Fibroblast of skin of back (primary cell): ENCODE measurements around the gene SHC1. TPM values are rescaled to one million over a fixed set of nuclear protein-coding genes. Genes with fewer than 3 reads are reported as not detected.

Experiments
- DNase-seq: peaks from one replicate; pipeline ENCODE4 v3.0.0-alpha.2; 2013
- polyA plus RNA-seq, 2 experiments: library from polyadenylated mRNA; unstranded; fragments of 120-200 nt; gene quantifications; one replicate each; pipeline ENCODE4 v1.2.1, GENCODE V29; 2013; ENCODE audit not compliant: insufficient read length in 2 of 2

The SHC1 gene, protein sequence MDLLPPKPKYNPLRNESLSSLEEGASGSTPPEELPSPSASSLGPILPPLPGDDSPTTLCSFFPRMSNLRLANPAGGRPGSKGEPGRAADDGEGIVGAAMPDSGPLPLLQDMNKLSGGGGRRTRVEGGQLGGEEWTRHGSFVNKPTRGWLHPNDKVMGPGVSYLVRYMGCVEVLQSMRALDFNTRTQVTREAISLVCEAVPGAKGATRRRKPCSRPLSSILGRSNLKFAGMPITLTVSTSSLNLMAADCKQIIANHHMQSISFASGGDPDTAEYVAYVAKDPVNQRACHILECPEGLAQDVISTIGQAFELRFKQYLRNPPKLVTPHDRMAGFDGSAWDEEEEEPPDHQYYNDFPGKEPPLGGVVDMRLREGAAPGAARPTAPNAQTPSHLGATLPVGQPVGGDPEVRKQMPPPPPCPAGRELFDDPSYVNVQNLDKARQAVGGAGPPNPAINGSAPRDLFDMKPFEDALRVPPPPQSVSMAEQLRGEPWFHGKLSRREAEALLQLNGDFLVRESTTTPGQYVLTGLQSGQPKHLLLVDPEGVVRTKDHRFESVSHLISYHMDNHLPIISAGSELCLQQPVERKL
- 283 TPM for polyA plus RNA-seq (2013, experiment 1 of 2; ENCODE audit: insufficient read length)
- polyA plus RNA-seq (2013, experiment 2 of 2; ENCODE audit: insufficient read length) = 275 TPM

DNA sequence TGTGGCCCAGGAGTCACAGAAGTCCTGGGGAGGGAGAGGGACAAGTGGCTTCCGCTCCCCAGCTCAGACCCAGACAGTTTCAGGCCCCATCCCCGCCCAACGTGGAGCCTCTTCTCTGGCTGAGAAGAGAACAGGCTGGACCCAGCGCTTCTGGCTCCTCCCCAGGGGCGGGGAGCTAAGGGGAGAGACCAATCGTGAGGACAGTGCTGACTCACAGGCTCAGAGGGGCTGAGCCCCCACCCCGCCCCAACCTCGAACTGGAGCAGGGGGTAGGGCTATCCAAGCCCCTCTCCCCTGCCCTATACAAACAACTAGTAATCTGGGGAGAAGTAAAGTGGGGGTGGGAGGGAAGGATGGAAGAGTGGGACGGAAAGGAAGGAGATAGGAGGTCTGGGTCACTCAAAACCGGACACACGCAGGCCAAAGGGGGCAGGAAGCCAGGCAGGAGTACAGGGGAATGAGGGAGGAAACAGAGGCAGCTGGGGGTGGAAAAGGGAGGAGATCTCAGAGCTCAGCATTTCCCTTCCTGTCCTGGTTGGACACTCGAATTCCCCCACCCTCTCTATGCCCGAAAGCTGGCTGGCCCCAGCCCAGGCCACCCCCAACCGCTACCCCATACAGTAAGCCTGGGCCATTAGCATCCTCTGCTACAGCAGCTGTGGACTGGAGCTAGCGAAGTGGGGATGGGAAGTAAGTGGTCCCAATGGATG lies at the start of gene SHC1:
Gene SHC1 (minus strand): TSS at position 117 of the 710 bp plus-strand sequence. CDS start 221 bp downstream, outside the sequence.
- DNase-seq = peak; percentile 98

DNA sequence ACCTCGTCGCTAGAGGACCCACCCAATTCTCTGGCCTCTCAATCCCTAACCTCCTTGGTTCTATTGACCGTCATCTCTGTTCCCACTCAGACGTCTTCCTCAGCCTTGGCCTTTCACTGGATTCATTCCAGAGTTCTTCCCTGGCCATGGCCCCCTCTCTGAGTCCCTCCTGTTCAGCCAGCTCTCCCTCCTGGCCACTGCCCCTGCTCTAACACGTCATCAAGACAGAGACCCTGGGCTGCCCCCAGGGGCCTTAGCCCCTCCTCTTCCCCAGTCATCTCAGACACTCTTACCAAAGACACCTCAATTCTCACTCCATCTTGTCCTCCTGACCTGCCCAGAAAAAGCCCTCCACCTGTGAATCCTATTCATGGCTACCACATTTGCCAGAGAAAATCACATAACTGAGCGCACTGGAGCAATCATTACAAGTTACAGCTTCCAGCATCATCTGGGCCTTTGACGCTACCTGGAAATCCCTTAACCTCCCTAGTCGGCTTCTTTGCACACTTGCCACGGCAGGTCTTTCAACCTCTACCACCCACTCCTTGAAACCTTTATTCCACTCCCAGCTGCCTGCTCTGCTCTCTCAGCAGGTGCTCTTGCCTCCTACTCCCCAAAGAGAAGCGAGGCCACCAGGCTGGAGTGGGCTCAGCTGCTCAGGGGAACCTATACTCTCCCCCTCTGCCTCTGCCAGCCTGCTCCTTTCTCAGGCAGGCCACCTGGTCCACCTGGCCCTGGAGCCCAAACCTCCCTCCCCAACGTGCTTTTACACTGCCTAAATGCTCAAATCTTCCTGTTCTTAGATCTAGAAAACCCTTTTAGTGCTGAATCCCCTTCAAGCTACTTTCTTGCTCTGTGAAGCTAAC lies 49.1 kb upstream of the SHC1 start:
- no peak for DNase-seq

DNA sequence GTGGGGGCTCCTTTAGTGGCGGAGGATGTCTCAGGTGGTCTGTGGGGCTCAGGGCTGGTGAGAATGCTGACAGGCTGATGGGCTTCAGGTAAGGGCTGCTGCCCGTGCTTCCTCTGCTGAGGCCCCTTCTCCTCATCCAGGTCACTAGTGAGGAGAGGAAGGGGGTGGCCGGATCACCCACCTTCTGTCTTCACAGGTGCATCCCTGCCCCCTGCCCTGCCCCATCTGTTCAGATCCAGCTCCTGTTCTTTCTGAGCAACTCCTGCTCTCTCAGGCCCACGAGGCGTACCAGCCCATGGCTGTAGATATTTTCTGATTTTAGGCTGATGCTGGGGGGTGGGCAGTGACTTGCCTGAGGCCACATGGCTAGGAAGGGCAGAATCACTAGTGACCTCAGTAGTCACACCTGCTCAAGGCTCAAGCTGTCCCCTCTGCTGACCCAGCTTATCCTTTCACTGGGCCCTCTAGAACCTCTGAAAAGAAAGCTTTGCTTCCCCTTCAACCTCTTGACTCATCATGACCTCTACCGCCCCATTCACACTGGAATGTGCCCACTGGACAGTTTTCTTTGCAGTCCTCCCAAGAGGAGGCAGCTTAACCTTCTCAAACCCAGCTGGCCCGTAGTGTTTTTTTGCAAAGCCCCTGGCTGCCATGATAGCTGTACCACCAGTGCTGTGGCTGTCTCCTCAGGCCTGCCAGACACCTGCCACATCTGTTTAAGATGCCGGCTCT lies 48.2 kb upstream of the SHC1 start:
- no peak for DNase-seq

DNA sequence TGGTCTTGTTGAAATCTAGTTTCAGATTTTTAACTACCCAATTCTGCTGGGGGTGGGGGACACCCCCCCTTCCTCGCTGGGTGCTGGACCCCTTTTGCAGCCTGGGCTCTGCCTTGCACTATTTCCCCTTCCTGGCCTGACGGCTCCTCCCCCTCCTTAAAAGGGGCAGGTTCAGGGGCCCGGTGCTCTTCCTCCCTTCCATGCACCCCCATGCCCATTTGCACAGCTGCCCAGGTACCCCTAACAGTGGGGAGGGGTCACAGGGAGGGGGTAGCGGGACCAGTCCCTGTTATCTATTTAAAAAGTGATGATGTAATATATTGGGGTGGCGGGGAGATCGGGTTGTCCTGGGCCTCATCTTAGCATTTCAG lies 47.4 kb upstream of the SHC1 start:
- DNase-seq = no peak

DNA sequence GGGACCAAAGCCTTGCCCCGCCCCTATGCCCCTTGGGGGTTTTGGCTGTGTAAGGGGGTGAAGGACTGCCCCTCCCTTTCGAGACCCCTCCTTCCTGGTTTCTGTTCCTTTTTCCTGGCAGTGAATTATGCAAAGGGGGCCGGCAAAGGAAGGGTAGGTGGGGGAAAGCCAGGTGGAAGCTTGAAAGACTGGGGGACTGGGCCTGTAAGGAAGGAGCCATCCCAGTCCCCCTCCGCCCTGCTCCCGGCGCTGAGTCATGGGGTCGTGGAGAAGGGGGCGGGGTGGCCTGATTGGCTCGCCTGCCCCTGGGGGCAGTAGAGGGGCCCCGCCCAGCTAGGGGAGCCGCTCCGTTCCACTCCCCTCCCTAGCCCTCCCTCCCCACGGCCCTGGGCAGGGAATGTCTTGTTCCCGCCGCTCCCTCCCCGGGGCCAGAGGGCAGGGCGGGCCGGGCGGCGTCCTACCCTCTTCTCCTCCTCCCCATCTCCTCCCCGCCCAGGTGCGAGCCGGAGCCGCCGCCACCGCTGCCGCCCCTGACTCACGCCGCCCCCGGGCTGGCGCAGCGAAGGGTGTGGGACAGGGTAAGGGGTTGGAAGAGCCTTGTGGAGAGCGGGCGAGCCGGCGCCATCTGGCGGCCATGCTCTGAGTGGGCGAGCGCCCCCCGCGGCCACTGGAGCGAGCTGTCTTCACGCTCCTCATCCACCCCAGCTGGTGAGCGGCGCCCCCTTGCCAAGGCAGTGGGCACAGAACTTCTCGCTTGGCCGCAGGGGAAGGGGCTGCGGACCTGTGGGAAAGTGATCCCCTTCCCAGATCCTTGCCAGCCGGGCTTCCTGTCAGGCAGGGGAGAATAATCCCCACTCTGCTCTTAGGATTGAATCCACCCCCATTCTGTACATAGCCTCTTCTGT lies 46.7 kb upstream of the SHC1 start:
- DNase-seq = peak; percentile 86

DNA sequence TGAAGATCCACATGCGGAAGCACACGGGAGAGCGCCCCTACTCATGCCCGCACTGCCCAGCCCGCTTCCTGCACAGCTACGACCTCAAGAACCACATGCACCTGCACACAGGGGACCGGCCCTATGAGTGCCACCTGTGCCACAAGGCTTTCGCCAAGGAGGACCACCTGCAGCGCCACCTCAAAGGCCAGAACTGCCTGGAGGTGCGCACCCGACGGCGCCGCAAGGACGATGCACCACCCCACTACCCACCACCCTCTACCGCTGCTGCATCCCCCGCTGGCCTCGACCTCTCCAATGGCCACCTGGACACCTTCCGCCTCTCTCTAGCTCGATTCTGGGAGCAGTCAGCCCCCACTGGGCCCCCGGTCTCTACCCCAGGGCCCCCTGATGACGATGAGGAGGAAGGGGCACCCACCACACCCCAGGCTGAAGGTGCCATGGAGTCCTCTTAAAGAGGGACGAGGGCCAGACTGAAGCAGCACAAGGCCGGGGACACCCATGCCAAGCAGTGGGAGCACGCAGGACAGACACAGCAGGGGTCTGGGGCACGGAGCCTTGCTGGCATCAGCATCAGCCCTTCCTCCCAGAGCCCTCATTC lies 45.8 kb upstream of the SHC1 start:
- no peak for DNase-seq

DNA sequence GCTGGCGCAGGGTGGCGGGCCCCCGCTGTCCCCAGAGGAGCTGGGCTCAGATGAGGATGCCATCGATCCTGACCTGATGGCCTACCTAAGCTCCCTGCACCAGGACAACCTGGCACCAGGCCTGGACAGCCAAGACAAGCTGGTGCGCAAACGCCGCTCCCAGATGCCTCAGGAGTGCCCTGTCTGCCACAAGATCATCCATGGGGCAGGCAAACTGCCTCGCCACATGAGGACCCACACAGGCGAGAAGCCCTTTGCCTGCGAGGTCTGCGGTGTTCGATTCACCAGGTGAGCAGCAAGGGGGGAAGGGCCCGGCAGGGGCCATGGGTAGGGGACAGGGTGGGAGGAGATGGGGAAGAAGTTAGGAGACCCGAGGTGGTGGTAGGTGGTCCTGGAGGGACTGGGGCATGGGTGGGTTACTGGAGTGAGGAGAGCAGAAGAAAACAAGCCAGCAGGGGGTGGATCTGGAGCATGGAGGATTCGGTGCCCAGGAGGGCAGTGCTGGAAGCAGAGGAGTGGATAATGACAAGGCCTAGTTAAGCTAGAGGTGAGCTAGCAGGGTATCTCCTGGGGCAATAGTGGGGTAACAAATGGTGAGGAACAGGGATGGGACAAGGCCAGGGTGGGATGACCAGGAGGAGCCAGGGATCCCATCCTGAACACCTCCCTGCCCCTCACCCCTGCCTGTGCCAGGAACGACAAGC lies 45.1 kb upstream of the SHC1 start:
- no peak for DNase-seq

DNA sequence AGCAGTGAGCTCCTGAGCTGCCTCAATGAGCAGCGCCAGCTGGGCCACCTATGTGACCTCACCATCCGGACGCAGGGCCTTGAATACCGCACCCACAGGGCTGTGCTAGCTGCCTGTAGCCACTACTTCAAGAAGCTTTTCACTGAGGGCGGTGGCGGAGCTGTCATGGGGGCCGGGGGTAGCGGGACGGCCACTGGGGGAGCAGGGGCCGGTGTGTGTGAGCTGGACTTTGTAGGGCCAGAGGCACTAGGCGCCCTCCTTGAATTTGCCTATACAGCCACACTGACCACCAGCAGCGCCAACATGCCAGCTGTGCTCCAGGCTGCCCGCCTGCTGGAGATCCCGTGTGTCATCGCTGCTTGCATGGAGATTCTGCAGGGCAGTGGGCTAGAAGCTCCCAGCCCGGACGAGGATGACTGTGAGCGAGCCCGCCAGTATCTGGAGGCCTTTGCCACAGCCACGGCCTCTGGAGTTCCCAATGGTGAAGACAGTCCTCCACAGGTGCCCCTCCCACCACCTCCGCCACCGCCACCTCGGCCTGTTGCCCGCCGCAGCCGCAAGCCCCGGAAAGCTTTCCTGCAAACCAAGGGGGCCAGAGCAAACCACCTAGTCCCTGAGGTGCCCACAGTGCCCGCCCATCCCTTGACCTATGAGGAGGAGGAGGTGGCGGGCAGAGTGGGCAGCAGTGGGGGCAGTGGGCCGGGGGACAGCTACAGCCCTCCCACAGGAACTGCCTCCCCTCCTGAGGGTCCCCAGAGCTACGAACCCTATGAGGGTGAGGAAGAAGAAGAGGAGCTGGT lies 44.4 kb upstream of the SHC1 start:
- DNase-seq = no peak

DNA sequence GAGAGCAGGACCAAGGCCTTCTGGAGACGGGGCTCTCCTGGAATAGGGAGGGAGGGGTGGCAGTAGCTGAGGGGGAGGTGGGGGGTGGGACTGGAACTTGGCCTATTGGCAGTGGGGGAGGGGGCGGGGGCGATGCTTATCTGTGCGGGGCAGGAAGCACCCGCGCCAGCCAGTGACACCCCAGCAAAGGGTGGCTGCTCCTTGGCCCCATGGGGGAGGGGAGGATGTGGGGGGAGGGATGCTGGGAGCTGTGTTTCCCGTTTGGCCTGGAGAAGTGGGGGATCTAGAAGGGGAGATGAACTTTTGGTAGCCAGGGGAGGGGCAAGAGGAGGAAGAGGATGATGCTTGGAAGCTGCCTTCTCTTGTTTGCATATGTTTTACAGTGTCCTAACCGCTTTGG lies 43.1 kb upstream of the SHC1 start:
- DNase-seq = no peak

DNA sequence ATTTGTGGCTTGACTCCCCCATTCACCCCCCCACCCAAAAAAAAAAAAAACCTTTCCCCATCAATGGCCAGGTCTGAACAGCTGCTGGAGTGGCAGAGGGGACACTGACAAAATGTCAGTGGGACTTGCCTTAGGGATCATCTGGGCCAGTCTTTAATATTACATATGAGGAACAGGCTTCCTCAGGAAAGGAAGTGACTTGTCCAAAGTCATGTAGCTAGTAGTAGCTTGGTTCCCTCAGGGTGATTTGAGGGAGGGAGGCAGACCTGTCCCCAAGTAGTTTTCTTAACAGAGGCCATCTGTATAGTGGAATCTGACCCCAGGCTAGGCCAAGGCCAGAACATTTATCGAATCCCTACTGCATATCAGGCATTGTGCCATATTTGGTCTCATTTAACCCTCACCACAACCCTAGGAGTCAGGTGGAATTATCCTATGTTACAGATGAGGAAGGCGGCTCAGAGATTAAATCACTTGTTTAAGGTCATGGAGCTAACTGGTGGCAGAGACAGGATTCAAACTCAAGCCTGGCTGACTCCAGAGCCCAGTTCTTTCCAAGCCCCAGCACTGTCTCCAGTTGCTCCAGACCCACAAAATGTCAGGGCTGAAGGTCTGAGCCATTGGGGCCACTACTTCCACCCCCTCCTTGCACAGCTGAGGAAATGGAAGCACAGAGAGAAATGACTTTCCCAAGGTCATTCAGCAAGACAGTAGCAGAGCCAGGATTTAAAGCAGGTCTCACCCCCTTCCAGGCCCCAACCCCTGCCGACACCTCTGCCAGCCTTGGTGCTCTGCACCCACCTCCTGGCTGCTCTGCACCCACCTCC lies 42.4 kb upstream of the SHC1 start:
- no peak for DNase-seq

DNA sequence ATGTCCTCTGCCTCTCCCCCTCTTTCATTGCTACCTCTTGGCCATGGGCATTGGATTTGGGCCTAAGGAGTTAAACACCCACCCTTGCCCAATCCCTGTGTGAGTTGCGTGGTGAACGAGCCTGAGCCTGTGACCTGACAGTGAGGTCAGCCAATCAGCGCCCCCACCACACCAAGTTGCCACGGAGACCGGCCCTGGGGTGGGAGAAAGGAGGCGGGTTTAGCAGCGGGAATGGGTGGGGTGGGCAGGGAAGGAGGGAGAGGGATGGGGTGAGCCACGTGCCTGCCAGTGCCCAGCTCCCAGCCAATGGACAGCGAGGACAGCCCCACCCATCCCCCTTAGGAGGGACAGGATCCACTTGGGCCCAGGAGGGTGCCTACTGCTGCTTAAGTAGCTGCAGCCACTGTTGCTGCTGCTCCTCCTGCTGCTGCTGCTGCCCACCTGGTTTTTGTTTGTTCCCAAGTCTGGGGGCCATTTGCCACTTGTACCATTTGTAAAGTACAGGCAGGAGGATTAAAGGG lies 41.5 kb upstream of the SHC1 start:
- peak; percentile 57 for DNase-seq

DNA sequence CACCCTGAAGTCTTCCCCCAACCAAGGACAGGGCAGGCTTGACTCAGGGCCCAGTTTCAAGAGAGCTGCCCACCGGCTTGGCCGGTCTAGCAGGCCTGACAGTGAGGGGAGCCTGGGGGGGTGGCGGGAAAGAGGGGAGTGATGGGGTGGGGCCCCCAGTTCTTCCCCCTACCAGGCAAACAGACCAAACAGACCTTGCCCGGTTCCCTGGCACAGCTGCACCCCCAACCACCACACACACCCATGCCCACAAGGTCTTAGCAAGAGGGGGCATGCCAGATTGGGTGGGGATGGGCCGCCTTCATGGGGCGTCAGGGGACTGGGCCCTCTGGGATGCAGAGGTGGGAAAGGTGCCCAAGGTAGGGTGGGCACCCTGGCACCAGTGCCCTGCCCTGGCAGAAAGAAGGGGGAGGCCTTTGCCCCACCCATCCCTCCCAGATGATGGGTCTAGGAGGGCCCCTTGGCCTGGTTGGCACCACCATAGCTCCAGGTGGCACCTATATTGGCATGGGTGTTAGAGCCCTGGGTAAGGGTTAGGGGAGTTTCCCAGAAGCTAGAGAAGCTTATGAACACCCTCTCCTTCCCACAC lies 41.0 kb upstream of the SHC1 start:
- DNase-seq = no peak

DNA sequence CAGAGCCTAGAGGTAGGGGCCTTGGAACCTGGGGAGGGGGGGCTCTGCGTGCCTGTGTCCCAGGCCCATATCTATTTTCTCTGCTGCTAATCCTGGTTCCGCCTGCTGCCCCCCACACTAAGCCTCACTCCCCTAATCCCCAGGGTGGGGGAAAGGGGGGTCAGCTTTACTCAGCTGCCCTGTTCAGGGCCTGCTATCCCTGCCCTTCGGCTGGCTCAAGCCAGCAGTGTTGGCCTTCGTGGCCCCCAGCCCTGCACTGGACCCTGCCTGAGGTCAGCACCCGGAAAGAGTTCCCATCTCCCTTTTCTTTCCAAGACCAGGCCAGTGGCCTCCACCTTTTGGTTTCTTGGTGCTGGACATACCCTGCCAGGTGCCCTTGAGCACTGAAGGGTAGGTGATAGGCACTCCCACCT lies 40.5 kb upstream of the SHC1 start:
- no peak for DNase-seq

DNA sequence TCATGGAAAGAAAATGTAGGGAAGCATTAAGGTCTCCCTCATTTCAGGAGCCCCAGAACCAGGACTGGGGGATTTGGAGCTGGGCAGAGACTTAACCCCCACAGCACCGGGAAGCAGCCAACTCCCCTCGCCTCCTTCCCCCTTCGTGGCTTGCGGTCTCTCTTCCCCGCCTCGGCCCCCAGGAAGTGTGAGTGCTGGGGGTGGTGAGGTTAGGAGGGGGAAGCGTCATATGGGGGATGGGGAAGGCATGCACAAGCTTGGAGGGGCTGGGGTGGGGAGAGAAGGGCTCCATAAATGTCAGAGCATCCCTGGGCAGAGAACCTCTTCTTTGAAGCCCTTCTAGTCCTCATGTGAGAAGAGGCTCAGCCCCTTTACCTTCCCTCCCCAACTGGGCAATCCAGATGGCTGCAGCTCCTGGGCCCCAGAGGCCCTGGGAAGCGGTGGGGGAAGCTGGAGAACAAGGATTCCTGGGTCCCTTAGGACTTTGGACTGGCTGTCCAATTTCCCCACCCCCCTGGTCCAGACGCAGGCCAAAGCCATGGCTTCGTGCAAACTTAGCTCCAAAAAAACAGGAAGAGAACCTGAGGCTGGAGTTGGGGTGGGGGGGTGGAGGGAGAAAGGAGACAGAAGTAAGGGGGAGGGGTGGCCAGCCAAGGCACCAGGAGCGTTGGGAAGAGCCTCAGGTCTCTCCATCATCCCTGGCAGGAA lies 39.8 kb upstream of the SHC1 start:
- no peak for DNase-seq

DNA sequence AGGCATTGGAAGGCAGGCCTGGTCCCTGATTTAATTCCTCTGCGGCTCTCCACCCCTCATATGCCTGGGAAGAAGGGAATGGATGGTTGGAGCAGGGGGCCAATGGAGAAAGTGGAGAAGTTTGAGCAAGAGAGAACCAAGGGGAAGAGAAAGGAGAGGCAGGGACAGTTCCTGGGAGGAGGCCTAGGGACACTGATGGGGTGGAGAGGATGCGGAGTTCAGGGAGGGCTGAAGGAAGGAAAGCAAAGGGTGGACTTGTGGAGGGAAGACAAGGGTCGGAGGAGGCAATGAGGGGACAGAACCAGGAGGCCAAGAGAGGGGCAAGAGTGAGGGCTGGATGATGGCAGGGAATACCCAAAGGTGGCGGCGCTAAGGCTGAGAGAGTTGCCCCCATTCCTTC lies 39.2 kb upstream of the SHC1 start:
- no peak for DNase-seq

DNA sequence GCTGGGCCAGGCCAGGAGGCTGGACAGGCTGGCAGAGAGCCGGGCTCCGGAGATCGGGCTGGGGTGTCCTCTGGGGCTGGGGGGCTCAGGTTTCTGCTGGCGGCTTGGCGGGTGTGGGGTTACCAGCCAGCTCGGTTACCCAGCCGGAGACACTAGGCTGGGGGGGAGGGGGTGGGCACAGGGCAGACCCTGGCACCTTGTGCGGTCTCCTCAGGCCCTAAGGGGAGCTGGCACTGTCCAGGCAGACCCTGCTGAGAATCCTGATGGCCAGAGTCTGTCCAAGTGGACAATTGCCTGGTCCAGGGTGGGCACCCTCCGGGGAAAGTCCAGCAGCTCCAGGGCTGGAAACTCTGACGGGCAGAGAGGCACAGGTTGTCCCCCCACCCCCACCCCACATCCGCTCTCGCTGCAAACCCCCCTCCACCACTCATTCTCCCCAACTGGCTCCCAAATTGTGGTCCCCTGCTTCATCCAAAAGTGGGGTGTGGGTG lies 38.7 kb upstream of the SHC1 start:
- no peak for DNase-seq
